Measurements from ENCODE around the gene ARHGAP28.

DNA sequence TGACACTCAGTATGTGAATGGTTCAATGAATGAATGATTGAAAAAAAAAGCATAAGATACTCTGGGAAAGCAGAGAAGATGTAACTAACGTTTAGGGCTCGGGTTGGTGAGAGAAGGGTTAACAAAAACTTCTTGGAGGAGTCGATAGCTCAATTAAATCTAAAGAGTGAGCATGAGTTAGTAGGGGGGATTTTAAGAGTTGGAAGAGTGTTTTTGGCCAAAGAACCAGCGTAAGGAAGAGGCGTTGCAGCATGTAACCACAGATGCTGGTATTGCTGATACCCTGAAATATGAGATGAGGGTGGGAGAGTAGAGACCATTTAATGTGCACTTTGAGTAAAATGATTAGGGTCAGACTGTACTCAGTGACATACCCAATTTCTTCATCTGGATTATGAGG is 14.5 kb downstream of the ARHGAP28 start:
- TF ChIP-seq, protein P1, sequence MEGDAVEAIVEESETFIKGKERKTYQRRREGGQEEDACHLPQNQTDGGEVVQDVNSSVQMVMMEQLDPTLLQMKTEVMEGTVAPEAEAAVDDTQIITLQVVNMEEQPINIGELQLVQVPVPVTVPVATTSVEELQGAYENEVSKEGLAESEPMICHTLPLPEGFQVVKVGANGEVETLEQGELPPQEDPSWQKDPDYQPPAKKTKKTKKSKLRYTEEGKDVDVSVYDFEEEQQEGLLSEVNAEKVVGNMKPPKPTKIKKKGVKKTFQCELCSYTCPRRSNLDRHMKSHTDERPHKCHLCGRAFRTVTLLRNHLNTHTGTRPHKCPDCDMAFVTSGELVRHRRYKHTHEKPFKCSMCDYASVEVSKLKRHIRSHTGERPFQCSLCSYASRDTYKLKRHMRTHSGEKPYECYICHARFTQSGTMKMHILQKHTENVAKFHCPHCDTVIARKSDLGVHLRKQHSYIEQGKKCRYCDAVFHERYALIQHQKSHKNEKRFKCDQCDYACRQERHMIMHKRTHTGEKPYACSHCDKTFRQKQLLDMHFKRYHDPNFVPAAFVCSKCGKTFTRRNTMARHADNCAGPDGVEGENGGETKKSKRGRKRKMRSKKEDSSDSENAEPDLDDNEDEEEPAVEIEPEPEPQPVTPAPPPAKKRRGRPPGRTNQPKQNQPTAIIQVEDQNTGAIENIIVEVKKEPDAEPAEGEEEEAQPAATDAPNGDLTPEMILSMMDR (IDR thresholded peaks at IDR 0.05), result no peak
- TF ChIP-seq POLR2A (IDR thresholded peaks at IDR 0.05), result no peak
